Upper lobe of left lung (tissue), 4 donors: ENCODE data around the gene ACCS.

Experiments
- POLR2A ChIP-seq, 4 donors: fragments of 450-650 bp; IDR thresholded peaks; one replicate each; pipeline ENCODE4 v1.5.1; 2016 to 2017; ENCODE audit warnings: antibody characterized with exemption in 4 of 4, mild to moderate bottlenecking in 2 of 4
- TF ChIP-seq, protein P1 (sequence below), 6 experiments: fragments of 450-650 bp in 4 of 6; fragments of 200-600 bp in 2 of 6; sonication (generic) in 2 of 6; IDR thresholded peaks; one replicate each; pipeline ENCODE4 v1.5.1; 2016 to 2019; ENCODE audit warnings: antibody characterized with exemption in 6 of 6

DNA sequence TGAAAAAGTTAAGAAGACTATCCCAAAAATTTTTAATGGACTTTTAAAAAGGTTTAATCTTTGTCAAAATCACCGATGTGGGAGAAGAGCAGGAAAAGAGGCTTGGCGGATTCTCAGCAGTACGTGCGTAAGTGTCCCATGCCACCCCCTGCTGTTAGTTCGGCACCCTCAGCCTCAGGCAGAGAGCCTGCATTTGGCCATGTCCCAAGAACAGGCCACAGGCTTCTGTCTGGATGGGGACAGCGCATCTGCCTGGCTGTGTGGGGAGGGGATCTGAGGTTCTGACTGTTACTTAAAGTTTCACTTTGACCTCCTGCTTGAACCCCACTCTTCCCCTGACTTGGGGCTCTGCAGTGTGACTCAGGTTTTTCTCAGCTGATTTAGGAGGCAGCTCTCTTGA is 64.7 kb downstream of the ACCS start:
- TF ChIP-seq, protein P1, sequence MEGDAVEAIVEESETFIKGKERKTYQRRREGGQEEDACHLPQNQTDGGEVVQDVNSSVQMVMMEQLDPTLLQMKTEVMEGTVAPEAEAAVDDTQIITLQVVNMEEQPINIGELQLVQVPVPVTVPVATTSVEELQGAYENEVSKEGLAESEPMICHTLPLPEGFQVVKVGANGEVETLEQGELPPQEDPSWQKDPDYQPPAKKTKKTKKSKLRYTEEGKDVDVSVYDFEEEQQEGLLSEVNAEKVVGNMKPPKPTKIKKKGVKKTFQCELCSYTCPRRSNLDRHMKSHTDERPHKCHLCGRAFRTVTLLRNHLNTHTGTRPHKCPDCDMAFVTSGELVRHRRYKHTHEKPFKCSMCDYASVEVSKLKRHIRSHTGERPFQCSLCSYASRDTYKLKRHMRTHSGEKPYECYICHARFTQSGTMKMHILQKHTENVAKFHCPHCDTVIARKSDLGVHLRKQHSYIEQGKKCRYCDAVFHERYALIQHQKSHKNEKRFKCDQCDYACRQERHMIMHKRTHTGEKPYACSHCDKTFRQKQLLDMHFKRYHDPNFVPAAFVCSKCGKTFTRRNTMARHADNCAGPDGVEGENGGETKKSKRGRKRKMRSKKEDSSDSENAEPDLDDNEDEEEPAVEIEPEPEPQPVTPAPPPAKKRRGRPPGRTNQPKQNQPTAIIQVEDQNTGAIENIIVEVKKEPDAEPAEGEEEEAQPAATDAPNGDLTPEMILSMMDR (IDR thresholded peaks at IDR 0.05), result no peak
- TF ChIP-seq POLR2A (IDR thresholded peaks at IDR 0.05), result no peak
